Activated CD4-positive, alpha-beta T cell treated with anti-CD3 and anti-CD28 coated beads, Interleukin-2, amount 10 ng/mL, durations not matched to agents 7 days and 5 days (primary cell): ENCODE data around the gene KAZN. TPM values are rescaled to one million over a fixed set of nuclear protein-coding genes. Genes with fewer than 3 reads are reported as not detected.

Experiments used
- CTCF ChIA-PET: fragments of 350-600 bp; sonication (Branson Sonifier 250); formaldehyde crosslinking; loops from one replicate; lab custom pipeline; 2021; ENCODE audit warnings: antibody characterized with exemption; lab: Charles Lee
- POLR2A ChIA-PET: fragments of 350-600 bp; sonication (Branson Sonifier 250); formaldehyde crosslinking; loops from one replicate; lab custom pipeline; 2021; ENCODE audit warnings: antibody characterized with exemption; lab: Charles Lee
- DNase-seq: peaks from one replicate; pipeline ENCODE4 v3.0.0-alpha.2; 2020
- H3K27ac Mint-ChIP-seq: one replicate; pipeline ENCODE4 v1.8.0; 2021; ENCODE audit warnings: mild to moderate bottlenecking, moderate library complexity, mixed read lengths
- H3K27me3 Mint-ChIP-seq: one replicate; pipeline ENCODE4 v1.8.0; 2021; ENCODE audit warnings: mixed read lengths
- H3K36me3 Mint-ChIP-seq: one replicate; pipeline ENCODE4 v1.8.0; 2021; ENCODE audit warnings: low read depth, mixed read lengths
- H3K4me1 Mint-ChIP-seq: one replicate; pipeline ENCODE4 v1.8.0; 2021; ENCODE audit warnings: mixed read lengths
- H3K4me3 Mint-ChIP-seq: one replicate; pipeline ENCODE4 v1.8.0; 2021; ENCODE audit warnings: mild to moderate bottlenecking, moderate library complexity, mixed read lengths
- H3K9me3 Mint-ChIP-seq: one replicate; pipeline ENCODE4 v1.8.0; 2021; ENCODE audit warnings: mixed read lengths
- total RNA-seq, 2 experiments: library from RNA; stranded (reverse); gene quantifications; one replicate each; pipeline ENCODE4 v1.2.3, GENCODE V29; 2021

The KAZN gene
- total RNA-seq, 2 experiments from 2014 or later, result 0.21 to 0.22 TPM

GRCh38 chr1:14647777-14648176, 49.3 kb downstream of the KAZN start:
- H3K27ac Mint-ChIP-seq, result no peak overlapping the region
- H3K36me3 Mint-ChIP-seq, result no peaks in the 10 kb centered on the region
- H3K4me3 Mint-ChIP-seq, result no peak overlapping the region
- POLR2A ChIA-PET, result no interaction called here
- no peak for DNase-seq
- no peaks in the 10 kb centered on the region for H3K4me1 Mint-ChIP-seq
- CTCF ChIA-PET, result no interaction called here
- H3K9me3 Mint-ChIP-seq, result peaks cover 12% of the 10 kb centered on the region
- no peaks in the 10 kb centered on the region for H3K27me3 Mint-ChIP-seq

- Mint-ChIP-seq H3K27me3 (no peaks in the 10 kb centered on the region), H3K4me1 (no peaks in the 10 kb centered on the region), H3K36me3 (no peaks in the 10 kb centered on the region), H3K27ac (no peak overlapping the region), H3K9me3 (peaks cover 12% of the 10 kb centered on the region), H3K4me3 (no peak overlapping the region)
- CTCF ChIA-PET, result no interaction called here
- POLR2A ChIA-PET, result no interaction called here
- no peak for DNase-seq
These were observed 49.9 kb downstream of the KAZN start for GRCh38 chr1:14648391-14648790.

- no peaks in the 10 kb centered on the region for H3K27me3 Mint-ChIP-seq
- POLR2A ChIA-PET, result no interaction called here
These were observed 50.7 kb downstream of the KAZN start for GRCh38 chr1:14648896-14649855.

GRCh38 chr1:14649976-14650375, 51.5 kb downstream of the KAZN start:
- Mint-ChIP-seq H3K4me3 (no peak overlapping the region), H3K9me3 (peaks cover 8% of the 10 kb centered on the region), H3K27ac (no peak overlapping the region), H3K36me3 (no peaks in the 10 kb centered on the region), H3K4me1 (no peaks in the 10 kb centered on the region), H3K27me3 (no peaks in the 10 kb centered on the region)
- ChIA-PET CTCF (no interaction called here), POLR2A (no interaction called here)
- no peak for DNase-seq

More at GRCh38 chr1:14648896-14649855, 50.7 kb downstream of the KAZN start:
- no peak overlapping the region for H3K27ac Mint-ChIP-seq
- no peaks in the 10 kb centered on the region for H3K36me3 Mint-ChIP-seq
- no peak for DNase-seq
- CTCF ChIA-PET, result no interaction called here
- no peak overlapping the region for H3K4me3 Mint-ChIP-seq
- no peaks in the 10 kb centered on the region for H3K4me1 Mint-ChIP-seq
- peaks cover 12% of the 10 kb centered on the region for H3K9me3 Mint-ChIP-seq

GRCh38 chr1:14650951-14651350, 52.5 kb downstream of the KAZN start:
- Mint-ChIP-seq H3K9me3 (peaks cover 2% of the 10 kb centered on the region), H3K27ac (no peak overlapping the region), H3K27me3 (no peaks in the 10 kb centered on the region), H3K4me3 (no peak overlapping the region), H3K36me3 (no peaks in the 10 kb centered on the region), H3K4me1 (no peaks in the 10 kb centered on the region)
- ChIA-PET CTCF (no interaction called here), POLR2A (no interaction called here)
- DNase-seq, result no peak

- H3K9me3 Mint-ChIP-seq, result no peaks in the 10 kb centered on the region
- CTCF ChIA-PET, result no interaction called here
These were observed 54.4 kb downstream of the KAZN start for GRCh38 chr1:14652840-14653239.

GRCh38 chr1:14653461-14653960, 55.0 kb downstream of the KAZN start:
- no peaks in the 10 kb centered on the region for H3K9me3 Mint-ChIP-seq
- no peak overlapping the region for H3K4me3 Mint-ChIP-seq
- H3K27me3 Mint-ChIP-seq, result no peaks in the 10 kb centered on the region
- ChIA-PET CTCF (no interaction called here), POLR2A (no interaction called here)
- no peaks in the 10 kb centered on the region for H3K36me3 Mint-ChIP-seq
- H3K27ac Mint-ChIP-seq, result no peak overlapping the region
- DNase-seq, result no peak
- H3K4me1 Mint-ChIP-seq, result no peaks in the 10 kb centered on the region

More at GRCh38 chr1:14652840-14653239, 54.4 kb downstream of the KAZN start:
- POLR2A ChIA-PET, result no interaction called here
- Mint-ChIP-seq H3K36me3 (no peaks in the 10 kb centered on the region), H3K27ac (no peak overlapping the region), H3K27me3 (no peaks in the 10 kb centered on the region), H3K4me3 (no peak overlapping the region), H3K4me1 (no peaks in the 10 kb centered on the region)
- no peak for DNase-seq

GRCh38 chr1:14654554-14654953, 56.1 kb downstream of the KAZN start:
- no peak for DNase-seq
- no peaks in the 10 kb centered on the region for H3K36me3 Mint-ChIP-seq
- H3K27ac Mint-ChIP-seq, result no peak overlapping the region
- no peaks in the 10 kb centered on the region for H3K9me3 Mint-ChIP-seq
- H3K27me3 Mint-ChIP-seq, result no peaks in the 10 kb centered on the region
- CTCF ChIA-PET, result no interaction called here
- no peak overlapping the region for H3K4me3 Mint-ChIP-seq
- POLR2A ChIA-PET, result no interaction called here
- no peaks in the 10 kb centered on the region for H3K4me1 Mint-ChIP-seq

- Mint-ChIP-seq H3K36me3 (no peaks in the 10 kb centered on the region), H3K4me1 (no peaks in the 10 kb centered on the region), H3K9me3 (no peaks in the 10 kb centered on the region), H3K27ac (no peak overlapping the region), H3K4me3 (no peak overlapping the region), H3K27me3 (no peaks in the 10 kb centered on the region)
- CTCF ChIA-PET, result no interaction called here
- POLR2A ChIA-PET, result no interaction called here
- no peak for DNase-seq
These were observed 56.9 kb downstream of the KAZN start for GRCh38 chr1:14655385-14655784.

GRCh38 chr1:14656384-14656937, 58.0 kb downstream of the KAZN start:
- H3K27ac Mint-ChIP-seq, result no peak overlapping the region
- no peaks in the 10 kb centered on the region for H3K4me1 Mint-ChIP-seq
- H3K36me3 Mint-ChIP-seq, result no peaks in the 10 kb centered on the region
- CTCF ChIA-PET, result no interaction called here
- peaks cover 3% of the 10 kb centered on the region for H3K27me3 Mint-ChIP-seq
- H3K4me3 Mint-ChIP-seq, result no peak overlapping the region
- no peaks in the 10 kb centered on the region for H3K9me3 Mint-ChIP-seq
- POLR2A ChIA-PET, result no interaction called here
- no peak for DNase-seq

GRCh38 chr1:14658642-14659041, 60.2 kb downstream of the KAZN start:
- H3K36me3 Mint-ChIP-seq, result no peaks in the 10 kb centered on the region
- CTCF ChIA-PET, result no interaction called here
- H3K9me3 Mint-ChIP-seq, result no peaks in the 10 kb centered on the region
- POLR2A ChIA-PET, result no interaction called here
- H3K27me3 Mint-ChIP-seq, result peaks cover 3% of the 10 kb centered on the region
- no peak for DNase-seq
- H3K4me1 Mint-ChIP-seq, result no peaks in the 10 kb centered on the region
- no peak overlapping the region for H3K4me3 Mint-ChIP-seq
- H3K27ac Mint-ChIP-seq, result no peak overlapping the region

- no peaks in the 10 kb centered on the region for H3K9me3 Mint-ChIP-seq
- no peaks in the 10 kb centered on the region for H3K36me3 Mint-ChIP-seq
- DNase-seq, result no peak
- H3K4me1 Mint-ChIP-seq, result no peaks in the 10 kb centered on the region
- POLR2A ChIA-PET, result interaction anchor here (0.5 kb wide), 1 partner anchor 192 kb away, joined by 4 read pairs; no protein-coding TSS in a partner anchor
- peaks cover 3% of the 10 kb centered on the region for H3K27me3 Mint-ChIP-seq
- H3K27ac Mint-ChIP-seq, result no peak overlapping the region
- no peak overlapping the region for H3K4me3 Mint-ChIP-seq
- CTCF ChIA-PET, result no interaction called here
These were observed 61.4 kb downstream of the KAZN start for GRCh38 chr1:14659913-14660312.

GRCh38 chr1:14660801-14661200, 62.3 kb downstream of the KAZN start:
- no peak overlapping the region for H3K4me3 Mint-ChIP-seq
- peaks cover 3% of the 10 kb centered on the region for H3K27me3 Mint-ChIP-seq
- H3K36me3 Mint-ChIP-seq, result no peaks in the 10 kb centered on the region
- no peak for DNase-seq
- CTCF ChIA-PET, result no interaction called here
- POLR2A ChIA-PET, result no interaction called here
- H3K4me1 Mint-ChIP-seq, result no peaks in the 10 kb centered on the region
- no peak overlapping the region for H3K27ac Mint-ChIP-seq
- no peaks in the 10 kb centered on the region for H3K9me3 Mint-ChIP-seq
